Activated naive CD8-positive, alpha-beta T cell treated with anti-CD3 and anti-CD28 coated beads, Interleukin-2, amount 10 ng/mL, durations not matched to agents 7 days and 5 days (primary cell): Measurements from ENCODE around the gene SLC17A3. TPM values are rescaled to one million over a fixed set of nuclear protein-coding genes. Genes with fewer than 3 reads are reported as not detected.

Experiments
- ATAC-seq: fragments of 150-1000 bp; cut with Tn5 transposase; one replicate; pipeline ENCODE4 v1.10.0; 2021; ENCODE audit warnings: low read depth, moderate library complexity
- POLR2A ChIA-PET: fragments of 350-600 bp; sonication (Branson Sonifier 250); formaldehyde crosslinking; loops from one replicate; lab custom pipeline; 2021; ENCODE audit warnings: antibody characterized with exemption; lab: Charles Lee
- DNase-seq: peaks from one replicate; pipeline ENCODE4 v3.0.0; 2021
- H3K27ac Mint-ChIP-seq: one replicate; pipeline ENCODE4 v1.8.0; 2022; ENCODE audit warnings: mild to moderate bottlenecking, mixed read lengths
- H3K27me3 Mint-ChIP-seq: one replicate; pipeline ENCODE4 v1.8.0; 2022; ENCODE audit warnings: mild to moderate bottlenecking, moderate library complexity, mixed read lengths
- H3K36me3 Mint-ChIP-seq: one replicate; pipeline ENCODE4 v1.8.0; 2021; ENCODE audit warnings: mild to moderate bottlenecking, mixed read lengths
- H3K4me1 Mint-ChIP-seq: one replicate; pipeline ENCODE4 v1.8.0; 2021; ENCODE audit warnings: mixed read lengths
- H3K4me3 Mint-ChIP-seq: one replicate; pipeline ENCODE4 v1.8.0; 2022; ENCODE audit warnings: mild to moderate bottlenecking, moderate library complexity, mixed read lengths
- H3K9me3 Mint-ChIP-seq: one replicate; pipeline ENCODE4 v1.8.0; 2021; ENCODE audit warnings: mixed read lengths
- total RNA-seq, 2 experiments: library from RNA; stranded (reverse); gene quantifications; one replicate each; pipeline ENCODE4 v1.2.3, GENCODE V29; 2021

SLC17A3 gene
- total RNA-seq, 2 experiments from 2014 or later: 0.23 to 0.28 TPM

- H3K4me1 Mint-ChIP-seq: peaks cover 4% of the 10 kb centered on the region
- ATAC-seq: no peak
- peaks cover 1% of the 10 kb centered on the region for H3K36me3 Mint-ChIP-seq
- H3K4me3 Mint-ChIP-seq: no peak overlapping the region
- H3K27ac Mint-ChIP-seq: no peak overlapping the region
- H3K9me3 Mint-ChIP-seq: no peaks in the 10 kb centered on the region
- POLR2A ChIA-PET: no interaction called here
- no peak for DNase-seq
- H3K27me3 Mint-ChIP-seq: peaks cover 11% of the 10 kb centered on the region
These were observed 6.6 kb upstream of the SLC17A3 start for GRCh38 chr6:25880601-25881000.

- no peak for DNase-seq
- H3K4me3 Mint-ChIP-seq: no peak overlapping the region
- H3K36me3 Mint-ChIP-seq: peaks cover 1% of the 10 kb centered on the region
- peaks cover 16% of the 10 kb centered on the region for H3K4me1 Mint-ChIP-seq
- ATAC-seq: no peak
- POLR2A ChIA-PET: no interaction called here
- no peak overlapping the region for H3K27ac Mint-ChIP-seq
- no peaks in the 10 kb centered on the region for H3K9me3 Mint-ChIP-seq
- peaks cover 11% of the 10 kb centered on the region for H3K27me3 Mint-ChIP-seq
These were observed 4.8 kb upstream of the SLC17A3 start for GRCh38 chr6:25878721-25879322.

GRCh38 chr6:25875926-25876602 is 2.0 kb upstream of the SLC17A3 start:
- no peaks in the 10 kb centered on the region for H3K9me3 Mint-ChIP-seq
- peaks cover 25% of the 10 kb centered on the region for H3K4me1 Mint-ChIP-seq
- ATAC-seq: no peak
- H3K36me3 Mint-ChIP-seq: peaks cover 1% of the 10 kb centered on the region
- peaks cover 11% of the 10 kb centered on the region for H3K27me3 Mint-ChIP-seq
- POLR2A ChIA-PET: interaction anchor here (0.6 kb wide), 1 partner anchor 1157 kb away, joined by 4 read pairs; the partner anchor contains the start of gene C6orf62
- DNase-seq: no peak
- no peak overlapping the region for H3K4me3 Mint-ChIP-seq
- H3K27ac Mint-ChIP-seq: no peak overlapping the region

- H3K27ac Mint-ChIP-seq: no peak overlapping the region
- H3K9me3 Mint-ChIP-seq: no peaks in the 10 kb centered on the region
- no peak overlapping the region for H3K4me3 Mint-ChIP-seq
- peaks cover 11% of the 10 kb centered on the region for H3K27me3 Mint-ChIP-seq
- no peak for ATAC-seq
- H3K36me3 Mint-ChIP-seq: peaks cover 1% of the 10 kb centered on the region
- POLR2A ChIA-PET: no interaction called here
- no peak for DNase-seq
- peaks cover 25% of the 10 kb centered on the region for H3K4me1 Mint-ChIP-seq
These were observed 1.5 kb upstream of the SLC17A3 start for GRCh38 chr6:25875563-25875905.

GRCh38 chr6:25874822-25875562 is 949 bp upstream of the SLC17A3 start:
- H3K27ac Mint-ChIP-seq: peak overlapping the region; percentile 17
- POLR2A ChIA-PET: no interaction called here
- DNase-seq (no peak), ATAC-seq (peak; percentile 78)
- H3K27me3 Mint-ChIP-seq: peaks cover 11% of the 10 kb centered on the region
- H3K36me3 Mint-ChIP-seq: peaks cover 1% of the 10 kb centered on the region
- no peaks in the 10 kb centered on the region for H3K9me3 Mint-ChIP-seq
- H3K4me1 Mint-ChIP-seq: peaks cover 25% of the 10 kb centered on the region
- H3K4me3 Mint-ChIP-seq: peak overlapping the region; percentile 57

GRCh38 chr6:25872814-25873213 is 1.2 kb downstream of the SLC17A3 start:
- POLR2A ChIA-PET: interaction anchor here (0.9 kb wide), 1 partner anchor 28 kb away, joined by 3 read pairs; no protein-coding TSS in a partner anchor
- Mint-ChIP-seq H3K27ac (no peak overlapping the region), H3K4me1 (peaks cover 25% of the 10 kb centered on the region), H3K9me3 (no peaks in the 10 kb centered on the region), H3K4me3 (no peak overlapping the region), H3K27me3 (peaks cover 2% of the 10 kb centered on the region), H3K36me3 (no peaks in the 10 kb centered on the region)
- peak; percentile 47 for ATAC-seq
- DNase-seq: no peak

GRCh38 chr6:25869840-25870239 is 4.2 kb downstream of the SLC17A3 start:
- ATAC-seq: no peak
- Mint-ChIP-seq H3K27me3 (no peaks in the 10 kb centered on the region), H3K4me1 (peaks cover 34% of the 10 kb centered on the region), H3K27ac (no peak overlapping the region), H3K36me3 (peaks cover 2% of the 10 kb centered on the region), H3K4me3 (no peak overlapping the region), H3K9me3 (no peaks in the 10 kb centered on the region)
- no peak for DNase-seq
- POLR2A ChIA-PET: no interaction called here

- DNase-seq (no peak), ATAC-seq (no peak)
- no peak overlapping the region for H3K27ac Mint-ChIP-seq
- H3K9me3 Mint-ChIP-seq: peaks cover 10% of the 10 kb centered on the region
- H3K36me3 Mint-ChIP-seq: peaks cover 13% of the 10 kb centered on the region
- POLR2A ChIA-PET: no interaction called here
- H3K4me1 Mint-ChIP-seq: peaks cover 27% of the 10 kb centered on the region
- H3K4me3 Mint-ChIP-seq: no peak overlapping the region
- H3K27me3 Mint-ChIP-seq: peaks cover 2% of the 10 kb centered on the region
These were observed 5.4 kb downstream of the SLC17A3 start for GRCh38 chr6:25868436-25869183.

GRCh38 chr6:25866011-25866410 is 8.0 kb downstream of the SLC17A3 start:
- peaks cover 10% of the 10 kb centered on the region for H3K9me3 Mint-ChIP-seq
- H3K36me3 Mint-ChIP-seq: peaks cover 13% of the 10 kb centered on the region
- peaks cover 15% of the 10 kb centered on the region for H3K4me1 Mint-ChIP-seq
- ATAC-seq: peak; percentile 96
- peak overlapping the region; percentile 63 for H3K4me3 Mint-ChIP-seq
- peaks cover 3% of the 10 kb centered on the region for H3K27me3 Mint-ChIP-seq
- peak overlapping the region; percentile 81 for H3K27ac Mint-ChIP-seq
- POLR2A ChIA-PET: no interaction called here
- no peak for DNase-seq

GRCh38 chr6:25863360-25863759 is 10.7 kb downstream of the SLC17A3 start:
- no peak for DNase-seq
- ATAC-seq: no peak
- Mint-ChIP-seq H3K4me1 (peaks cover 18% of the 10 kb centered on the region), H3K27me3 (peaks cover 7% of the 10 kb centered on the region), H3K27ac (no peak overlapping the region), H3K9me3 (peaks cover 10% of the 10 kb centered on the region), H3K4me3 (no peak overlapping the region), H3K36me3 (peaks cover 13% of the 10 kb centered on the region)
- POLR2A ChIA-PET: interaction anchor here (0.9 kb wide), 1 partner anchor 163 kb away, joined by 3 read pairs; a partner anchor contains a TSS

- POLR2A ChIA-PET: no interaction called here
These were observed 11.8 kb downstream of the SLC17A3 start for GRCh38 chr6:25862199-25862598.

GRCh38 chr6:25852756-25853155 is 21.3 kb downstream of the SLC17A3 start:
- POLR2A ChIA-PET: no interaction called here
- ATAC-seq: no peak
- Mint-ChIP-seq H3K36me3 (no peaks in the 10 kb centered on the region), H3K4me3 (no peak overlapping the region), H3K9me3 (no peaks in the 10 kb centered on the region), H3K27ac (no peak overlapping the region), H3K27me3 (peaks cover 4% of the 10 kb centered on the region), H3K4me1 (peaks cover 5% of the 10 kb centered on the region)
- DNase-seq: no peak

More at GRCh38 chr6:25862199-25862598, 11.8 kb downstream of the SLC17A3 start:
- Mint-ChIP-seq H3K4me3 (no peak overlapping the region), H3K4me1 (peaks cover 22% of the 10 kb centered on the region), H3K36me3 (peaks cover 12% of the 10 kb centered on the region), H3K27ac (no peak overlapping the region), H3K27me3 (peaks cover 7% of the 10 kb centered on the region), H3K9me3 (peaks cover 10% of the 10 kb centered on the region)
- DNase-seq: no peak
- no peak for ATAC-seq

- H3K27ac Mint-ChIP-seq: peak overlapping the region; percentile 19
- H3K27me3 Mint-ChIP-seq: peaks cover 5% of the 10 kb centered on the region
- peak overlapping the region; percentile 18 for H3K4me3 Mint-ChIP-seq
- no peaks in the 10 kb centered on the region for H3K36me3 Mint-ChIP-seq
- no peak for DNase-seq
- peaks cover 3% of the 10 kb centered on the region for H3K9me3 Mint-ChIP-seq
- peaks cover 5% of the 10 kb centered on the region for H3K4me1 Mint-ChIP-seq
- POLR2A ChIA-PET: no interaction called here
- ATAC-seq: no peak
These were observed 22.1 kb downstream of the SLC17A3 start for GRCh38 chr6:25851961-25852360.
